Stimulated activated CD4-positive, alpha-beta T cell treated with anti-CD3 and anti-CD28 coated beads, Interleukin-4, amount 100 ng/mL, for 24 hours (primary cell): Measurements from ENCODE around the gene APOBEC2.

ENCODE experiments used
- DNase-seq: peaks from one replicate; pipeline ENCODE4 v3.0.0-alpha.2; 2020

APOBEC2 gene

DNA sequence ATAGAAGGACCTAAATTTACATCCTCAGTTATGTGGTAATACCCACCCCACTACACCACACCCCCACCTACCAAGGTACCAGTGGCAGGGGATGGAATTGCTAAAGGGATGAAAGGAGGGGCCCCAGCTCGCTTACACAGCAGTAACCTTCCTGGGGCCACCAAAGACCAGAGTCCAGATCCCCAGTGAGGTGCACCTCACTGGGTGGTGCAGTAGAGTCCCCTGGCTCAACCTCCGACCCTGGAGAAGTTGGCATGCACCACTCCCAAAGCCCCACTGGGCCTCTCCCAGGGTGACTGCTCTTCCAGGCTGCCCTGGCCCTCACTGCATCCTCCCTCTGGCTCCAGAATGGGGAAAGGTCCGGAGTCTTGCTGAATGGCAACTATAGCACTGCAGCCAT is 14.8 kb upstream of the APOBEC2 start:
- DNase-seq: no peak

DNA sequence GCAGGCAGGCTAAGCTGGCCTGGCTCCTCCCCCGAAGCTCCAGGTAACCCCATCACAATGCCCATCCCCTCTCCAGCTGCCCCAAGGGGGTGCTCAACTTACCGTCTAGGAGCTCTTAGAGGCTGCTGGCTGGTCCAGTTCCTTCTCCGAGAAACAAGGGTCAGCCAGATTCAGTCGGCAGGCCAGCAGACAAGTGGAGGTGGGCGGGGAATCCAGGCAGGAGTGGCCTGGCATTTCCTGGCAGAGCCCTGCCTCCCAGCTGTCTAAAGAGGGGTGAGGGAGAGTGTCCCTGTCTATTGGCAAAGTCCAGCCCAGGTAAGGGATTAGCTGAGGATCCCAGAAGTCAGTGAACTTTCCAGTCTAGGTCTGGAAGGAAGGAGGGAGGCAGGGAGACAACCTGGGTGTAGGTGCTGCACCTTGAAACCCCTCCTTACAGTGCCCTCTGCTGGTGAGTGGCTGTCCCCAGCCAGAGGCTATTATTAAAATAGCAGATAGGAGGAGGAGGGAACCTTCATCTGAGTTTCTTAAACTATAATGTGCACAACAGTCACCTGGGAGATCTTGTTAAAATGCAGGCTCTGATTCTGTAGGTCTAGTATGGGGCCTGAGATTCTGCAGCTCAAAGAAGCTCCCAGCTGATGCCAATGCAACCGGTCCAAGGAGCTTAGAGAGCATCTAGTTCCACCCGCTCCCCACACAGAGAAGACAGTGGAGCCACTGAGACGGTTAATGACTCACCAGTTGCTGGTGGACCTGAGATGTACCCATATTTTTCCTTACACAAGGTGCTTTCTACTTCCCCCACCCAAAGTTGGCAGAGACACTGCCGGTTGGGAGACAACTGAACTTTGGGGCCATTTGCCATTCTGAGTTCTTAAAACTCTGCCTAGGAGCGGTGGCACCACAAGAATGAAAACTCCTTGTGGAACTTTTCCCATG is 13.7 kb upstream of the APOBEC2 start, which contains the start of gene UNC5CL:
Gene UNC5CL, minus strand, starts transcription at position 162 of the 939 bp plus-strand sequence. CDS start 4,147 bp downstream, outside the sequence.
- peak; percentile 61 for DNase-seq

DNA sequence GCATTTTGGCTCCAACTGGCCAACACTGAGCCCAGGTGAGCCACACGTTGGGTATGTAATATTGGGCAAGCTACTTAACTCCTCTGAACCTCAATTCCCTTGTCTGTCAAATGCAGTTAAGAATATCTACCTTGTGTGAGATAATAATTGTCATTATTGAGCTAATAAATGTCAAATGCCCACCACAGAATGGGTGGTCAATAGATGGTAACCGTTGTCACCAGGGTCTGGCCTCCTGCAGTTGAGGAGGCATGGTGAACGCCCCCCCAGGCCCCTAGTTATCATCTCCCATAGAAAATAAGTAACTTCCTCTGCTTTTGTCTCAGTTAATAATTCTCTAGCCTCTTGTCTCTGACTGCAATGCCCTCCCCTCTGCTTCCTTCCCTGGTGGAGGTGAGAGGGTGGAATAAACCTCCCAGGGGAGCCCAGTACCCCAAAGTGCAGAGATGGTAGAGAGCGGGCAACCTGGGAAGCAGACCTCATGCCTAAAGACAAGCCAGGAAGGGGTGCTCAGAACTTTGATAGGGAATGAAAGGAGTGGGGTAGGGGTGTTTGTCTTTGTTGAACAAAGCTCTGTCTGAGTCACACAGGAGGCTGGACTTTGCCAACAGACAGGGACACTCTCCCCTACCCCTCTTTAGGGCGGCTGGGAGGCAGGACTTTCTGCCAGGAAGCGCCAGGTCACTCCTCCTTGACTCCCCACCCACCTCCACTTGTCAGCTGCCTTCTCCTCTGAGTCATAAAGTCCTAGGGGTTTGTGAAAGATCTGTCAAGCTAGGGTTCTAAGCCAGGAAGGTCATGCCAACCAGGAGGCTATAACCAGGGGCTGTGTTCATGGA is 12.7 kb upstream of the APOBEC2 start:
- no peak for DNase-seq

DNA sequence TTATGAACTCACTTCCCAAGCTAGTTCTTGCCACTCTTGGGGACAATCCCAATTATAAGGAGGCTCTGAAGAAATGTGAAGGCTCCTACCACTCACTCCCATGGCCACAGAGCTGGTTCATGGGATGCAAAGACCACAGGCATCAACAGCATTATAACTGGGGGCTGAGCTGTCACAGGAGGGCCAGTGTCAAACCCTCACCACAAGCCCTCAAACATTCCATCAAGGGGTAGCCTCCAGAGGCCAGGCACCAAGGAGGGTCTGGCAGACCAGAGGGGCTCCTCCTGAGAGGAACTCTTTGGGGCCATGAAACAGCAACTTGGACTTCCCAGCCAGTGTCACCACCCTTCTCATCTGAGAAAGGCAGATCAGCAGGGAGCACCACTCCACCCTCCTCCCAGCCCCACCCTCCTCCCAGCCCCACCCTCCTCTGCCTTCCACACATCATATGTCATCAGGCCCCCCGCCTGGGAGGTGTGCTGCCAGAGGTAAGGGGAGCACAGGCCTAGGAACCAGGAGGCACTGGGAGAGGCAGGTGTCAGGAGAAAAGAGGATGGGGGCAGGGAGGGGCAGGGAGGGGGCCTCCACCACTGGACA is 12.0 kb upstream of the APOBEC2 start:
- DNase-seq: no peak

DNA sequence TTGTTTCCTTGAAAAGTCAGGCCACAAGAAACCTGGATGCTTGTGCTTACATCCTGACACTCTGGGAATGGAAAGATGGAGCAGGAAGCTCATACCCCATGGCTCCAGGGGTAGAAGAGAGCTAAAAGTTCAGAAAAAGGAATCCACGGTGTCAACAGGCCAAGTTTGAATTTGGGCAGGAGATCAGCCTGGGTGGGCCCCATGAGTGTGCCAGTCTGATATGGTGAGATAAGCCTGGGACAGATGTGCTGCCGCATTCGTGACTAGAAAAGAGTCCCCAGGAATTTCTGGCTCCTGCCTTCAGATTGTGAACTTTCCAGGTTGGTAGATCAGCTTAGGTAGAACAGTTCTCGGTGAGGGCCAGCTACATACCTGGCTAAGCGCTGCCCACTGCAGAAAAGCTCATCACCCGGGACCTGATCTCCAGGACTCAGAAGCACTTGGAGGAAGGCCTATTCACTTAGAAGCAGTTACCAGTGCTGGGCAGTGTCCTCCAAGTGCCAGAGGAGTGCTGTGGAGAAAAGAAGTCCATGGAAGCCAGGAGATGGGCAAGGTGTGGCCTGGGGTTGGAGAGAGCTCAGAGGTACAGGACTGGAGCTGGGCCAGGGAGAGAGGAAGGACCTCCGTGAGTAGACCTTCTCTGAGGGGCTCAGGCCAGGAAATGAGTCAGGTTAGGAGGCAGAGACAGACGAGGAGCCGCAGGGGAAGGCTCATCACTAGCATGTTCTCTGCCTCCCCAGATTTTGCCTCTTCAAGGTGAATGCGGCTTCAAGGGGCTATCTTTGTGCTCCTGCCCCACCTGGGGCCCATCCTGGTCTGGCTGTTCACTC is 10.6 kb upstream of the APOBEC2 start, which contains the start of gene TSPO2:
Gene TSPO2, plus strand, starts transcription at position 242 of the 830 bp plus-strand sequence. Its CDS starts 519 bp downstream, at position 761.
- DNase-seq: no peak

DNA sequence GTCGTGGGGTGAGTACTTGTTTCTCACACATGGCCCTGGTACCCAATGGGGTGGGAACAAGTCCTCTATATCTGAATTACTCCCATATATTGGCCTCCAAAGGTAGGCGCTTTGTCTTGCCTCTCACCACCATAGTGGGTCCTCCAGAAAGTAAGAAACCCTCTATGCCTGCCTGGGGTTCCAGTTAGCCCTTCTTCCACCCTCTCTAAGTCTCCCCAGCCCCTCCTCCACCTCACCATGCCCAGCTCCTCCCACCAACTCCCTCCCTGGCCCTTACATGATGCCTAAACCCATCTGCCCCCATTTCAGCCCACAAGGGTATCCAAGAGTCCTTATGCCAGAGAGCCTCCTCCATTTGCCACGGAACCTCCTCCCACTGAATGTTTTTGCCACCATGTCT is 9.9 kb upstream of the APOBEC2 start:
- no peak for DNase-seq

DNA sequence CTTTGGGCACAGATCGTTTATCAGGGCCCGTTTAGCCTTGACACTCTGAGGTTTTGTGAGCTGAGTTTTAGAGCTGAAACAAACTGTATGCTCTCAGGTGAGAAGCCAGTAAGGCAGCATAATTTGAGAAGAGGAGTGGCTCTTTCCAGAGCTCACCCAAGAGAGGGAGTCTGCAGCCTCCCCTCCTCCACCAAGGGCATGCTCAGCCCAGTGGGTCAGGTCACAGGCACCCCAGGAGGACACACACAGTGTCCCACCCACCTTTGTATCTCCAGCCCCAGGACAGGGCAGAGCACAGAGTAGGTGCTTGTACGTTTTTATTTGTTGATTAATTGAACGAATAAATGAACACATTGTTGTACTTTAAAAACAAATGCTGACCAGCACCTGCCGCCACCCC is 7.3 kb upstream of the APOBEC2 start:
- DNase-seq: no peak

DNA sequence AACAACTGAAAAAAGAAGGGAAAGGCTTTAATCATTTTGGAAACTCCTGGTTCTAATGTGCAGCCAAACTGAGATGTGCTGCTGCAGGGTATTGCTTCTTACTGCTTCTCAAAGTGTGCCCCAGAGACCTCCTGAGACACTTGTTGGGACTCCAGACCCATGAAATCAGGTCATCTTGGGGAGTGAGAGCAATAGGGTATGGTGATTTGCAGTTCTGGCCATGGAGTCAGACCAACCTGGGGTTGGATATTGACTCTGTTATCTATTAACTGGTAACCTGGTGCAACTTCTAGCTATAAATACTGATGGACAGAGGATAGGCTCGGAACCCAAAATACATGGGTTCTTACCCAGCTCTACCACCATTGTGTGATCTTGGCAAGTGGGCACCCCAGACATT is 6.9 kb upstream of the APOBEC2 start:
- no peak for DNase-seq

DNA sequence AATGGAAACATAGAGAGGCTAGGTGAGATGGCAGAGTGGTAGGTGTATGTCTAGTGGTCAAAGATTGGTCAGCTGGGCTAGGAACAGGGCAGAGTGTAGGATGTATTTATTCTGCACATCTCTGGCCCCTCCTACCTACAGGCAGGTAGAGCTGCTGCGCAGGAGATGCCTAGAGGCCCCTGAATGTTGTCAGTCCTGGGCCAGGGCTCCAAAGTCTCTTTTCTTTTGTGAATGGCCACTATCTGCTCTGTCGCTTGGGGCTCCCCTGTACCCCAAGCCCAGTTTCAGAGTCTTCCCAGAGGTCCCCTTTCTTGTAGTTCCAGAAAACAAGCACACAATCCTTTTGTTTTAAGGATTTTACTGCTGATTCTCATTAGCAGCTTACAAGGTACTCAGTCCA is 5.7 kb upstream of the APOBEC2 start:
- DNase-seq: no peak

DNA sequence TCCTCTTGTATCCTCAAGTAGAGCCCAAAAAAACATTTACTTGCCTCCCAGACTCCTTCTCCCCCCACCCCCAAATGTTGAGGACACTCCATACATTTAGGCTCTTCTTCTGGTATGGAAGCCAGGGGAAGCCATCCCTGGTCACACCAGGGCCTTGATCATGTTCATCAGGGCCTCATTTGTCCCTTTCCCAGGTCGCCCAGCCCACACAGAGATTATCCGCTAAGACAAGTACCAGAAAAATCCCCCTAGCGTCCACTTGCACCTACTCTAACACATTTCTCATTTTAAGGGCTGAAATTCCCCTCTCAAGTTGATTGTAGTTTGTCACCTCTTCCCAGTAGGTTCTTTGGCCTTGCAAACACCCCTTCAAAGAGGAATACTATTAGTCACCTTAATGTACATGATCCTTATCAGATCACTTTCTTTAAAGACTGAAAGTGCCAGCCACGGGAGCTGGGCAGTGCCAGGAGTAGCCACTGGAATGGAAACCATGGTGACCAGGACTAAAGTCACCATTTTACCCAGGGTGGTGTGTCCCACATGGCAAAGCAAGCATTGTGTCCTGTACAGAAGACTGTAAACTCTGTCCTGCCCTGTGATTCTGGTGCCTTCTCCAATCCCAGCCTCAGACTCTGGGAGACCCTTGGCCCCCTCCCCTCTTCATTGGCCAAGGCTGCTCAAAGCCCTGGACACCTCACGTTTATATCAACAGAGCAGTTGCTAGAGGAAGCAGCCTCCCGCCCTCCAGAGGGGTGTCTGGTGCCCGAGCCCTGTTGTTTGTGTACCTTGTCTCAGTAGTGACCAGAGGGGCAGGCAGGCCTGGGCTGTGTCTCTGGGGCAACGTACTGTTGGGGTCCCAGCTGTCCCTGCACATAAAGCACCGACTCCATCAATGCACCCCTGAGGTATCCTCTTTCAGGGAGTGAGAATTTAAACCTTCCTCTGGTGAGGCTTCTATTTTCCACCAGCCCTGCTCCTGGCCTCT is 5.0 kb upstream of the APOBEC2 start:
- no peak for DNase-seq

DNA sequence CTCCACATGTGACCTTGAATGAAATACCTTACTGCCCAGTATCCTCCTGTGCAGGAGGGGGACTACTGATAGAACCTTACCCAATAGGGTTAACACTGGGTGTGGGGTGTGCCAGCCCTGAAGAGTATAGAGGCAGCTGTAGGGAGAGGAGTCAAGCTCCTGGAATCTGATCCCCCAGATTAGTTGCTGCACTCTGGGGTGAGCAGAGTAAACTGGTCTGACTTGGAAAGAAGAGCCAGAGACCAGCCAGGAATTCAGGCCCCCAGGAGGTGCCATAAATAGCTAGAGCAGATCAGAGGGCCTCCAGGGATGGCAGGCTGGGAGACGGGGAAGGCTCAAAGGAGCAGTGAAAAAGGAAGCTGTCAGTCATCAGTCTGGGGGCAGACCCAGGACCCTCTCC is 3.5 kb upstream of the APOBEC2 start:
- no peak for DNase-seq

DNA sequence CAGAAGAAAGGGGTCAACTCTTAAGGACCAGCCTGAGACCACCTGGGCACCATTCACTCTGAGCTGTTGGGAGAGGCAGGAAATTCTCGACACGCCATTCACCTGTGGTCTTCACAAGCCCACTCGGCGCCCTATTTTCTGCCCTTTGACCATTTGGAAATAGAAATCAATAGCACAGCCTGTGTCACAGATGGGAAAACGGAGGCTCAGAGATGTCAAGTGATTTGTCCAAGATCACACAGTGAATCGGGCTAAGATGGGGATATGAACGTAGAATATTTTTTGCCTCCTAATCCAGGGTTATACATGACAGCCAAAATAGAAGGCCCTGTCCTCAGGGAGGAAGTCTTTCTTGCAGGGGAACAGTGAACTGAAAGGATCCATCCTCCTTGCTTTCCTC is 3.0 kb upstream of the APOBEC2 start:
- DNase-seq: no peak

DNA sequence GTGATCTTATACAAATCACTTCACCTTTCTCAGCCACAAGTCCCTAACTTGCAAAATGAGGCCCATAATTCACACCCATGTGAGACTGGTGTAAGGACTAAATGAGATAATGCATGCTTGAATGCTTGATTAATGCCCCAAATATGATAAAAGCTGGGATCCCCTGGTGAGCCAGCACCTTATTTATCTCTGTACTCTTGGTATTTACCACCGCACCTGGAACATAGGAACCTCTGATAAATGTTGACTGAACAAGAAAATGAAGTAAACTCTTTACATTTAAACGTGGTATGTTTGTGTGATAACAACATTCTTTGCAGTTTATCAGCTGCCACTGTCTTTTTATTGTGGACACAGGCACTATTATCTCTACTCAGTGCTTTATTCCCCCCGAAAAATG is 2.5 kb upstream of the APOBEC2 start:
- no peak for DNase-seq

DNA sequence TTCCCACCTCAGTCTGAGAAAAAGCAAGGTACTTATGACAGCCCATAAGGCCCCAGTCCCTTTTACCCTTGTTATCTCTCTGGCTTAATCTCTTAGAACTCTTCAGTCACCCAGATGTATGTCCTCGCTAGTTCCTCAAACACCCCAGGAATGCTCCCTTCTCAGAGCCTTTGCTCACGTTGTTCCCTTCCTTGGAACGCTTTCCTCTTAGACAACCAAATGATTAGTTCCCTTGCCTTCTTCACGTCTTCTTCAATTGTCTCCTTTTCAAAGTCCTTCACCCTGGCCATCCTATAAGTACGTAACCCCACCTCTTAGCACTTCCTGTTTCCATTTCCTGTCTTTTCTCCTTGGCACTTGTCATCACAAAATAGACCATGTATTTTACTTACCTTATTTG is 1.1 kb upstream of the APOBEC2 start:
- no peak for DNase-seq

DNA sequence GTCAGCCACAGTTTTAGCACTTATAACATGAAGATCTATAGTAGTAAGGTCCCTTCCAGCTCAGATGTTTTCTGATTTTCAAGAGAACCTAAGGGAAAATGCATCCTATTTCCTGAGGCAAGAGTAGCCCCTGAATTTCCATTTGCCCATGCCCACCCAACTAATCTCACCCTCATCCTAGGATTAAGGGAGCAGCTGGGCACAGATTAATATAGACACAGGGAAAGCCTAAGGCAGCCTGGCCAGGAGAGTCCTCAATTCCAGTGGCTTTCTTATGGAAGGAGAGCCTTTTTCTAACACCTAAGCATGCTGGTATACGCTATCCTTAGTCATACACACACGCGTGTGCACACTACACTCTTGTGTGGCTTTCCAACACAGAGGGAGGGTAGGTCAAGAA is 1.5 kb downstream of the APOBEC2 start:
- no peak for DNase-seq

DNA sequence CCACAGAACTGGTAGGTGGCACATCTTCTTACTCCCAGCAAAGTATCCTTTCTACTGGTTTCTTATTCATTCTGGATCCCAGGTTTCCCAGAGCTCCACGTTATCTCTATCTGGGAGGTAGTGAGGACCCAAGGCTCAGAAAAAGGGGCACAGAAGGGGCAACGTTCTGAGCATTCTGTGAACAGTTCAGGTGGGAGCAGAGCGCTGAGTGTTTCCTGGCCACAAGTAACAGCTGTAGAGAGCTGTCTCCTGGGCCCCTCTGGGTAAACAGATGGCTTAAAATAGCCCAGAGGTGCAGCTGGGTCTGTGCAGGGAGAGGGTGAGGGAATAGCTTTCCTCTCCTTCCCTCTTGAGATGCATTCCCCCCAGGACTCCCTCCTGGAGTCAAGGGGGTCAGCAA is 2.1 kb downstream of the APOBEC2 start:
- no peak for DNase-seq

DNA sequence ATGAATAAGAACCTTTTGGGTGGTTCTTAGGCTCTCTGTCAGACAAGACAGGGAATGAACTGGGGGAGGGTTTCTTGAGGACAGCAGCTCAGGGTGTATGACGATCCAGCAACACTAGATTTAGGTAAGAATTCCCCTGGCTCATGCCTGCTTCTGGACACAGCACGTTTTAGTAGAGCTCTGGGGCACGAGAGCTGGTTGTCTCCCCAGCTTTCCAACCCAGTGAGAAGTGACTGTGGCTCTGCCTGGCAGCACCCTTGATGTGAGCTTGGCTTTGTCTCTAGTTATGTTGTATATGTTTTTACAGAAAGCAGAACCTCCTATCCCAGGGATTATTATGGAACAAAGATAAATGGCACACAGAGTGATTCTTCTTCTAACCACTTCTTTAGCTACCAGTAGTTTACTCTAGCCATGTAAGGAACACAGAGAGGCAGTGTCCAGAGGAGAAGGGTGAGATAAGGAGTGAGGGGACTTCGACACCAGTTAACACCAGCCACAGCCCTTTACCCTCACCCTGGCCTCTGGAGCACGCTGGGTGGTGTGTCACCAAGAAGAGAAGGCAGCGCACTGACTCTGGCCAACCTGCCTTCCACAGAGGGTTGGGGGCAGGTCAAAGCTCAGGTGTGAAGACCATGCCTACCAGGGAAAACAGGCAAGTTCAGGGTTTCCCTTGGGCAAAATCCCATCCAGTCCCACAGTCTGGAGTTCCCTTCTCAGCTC is 3.9 kb downstream of the APOBEC2 start:
- no peak for DNase-seq

DNA sequence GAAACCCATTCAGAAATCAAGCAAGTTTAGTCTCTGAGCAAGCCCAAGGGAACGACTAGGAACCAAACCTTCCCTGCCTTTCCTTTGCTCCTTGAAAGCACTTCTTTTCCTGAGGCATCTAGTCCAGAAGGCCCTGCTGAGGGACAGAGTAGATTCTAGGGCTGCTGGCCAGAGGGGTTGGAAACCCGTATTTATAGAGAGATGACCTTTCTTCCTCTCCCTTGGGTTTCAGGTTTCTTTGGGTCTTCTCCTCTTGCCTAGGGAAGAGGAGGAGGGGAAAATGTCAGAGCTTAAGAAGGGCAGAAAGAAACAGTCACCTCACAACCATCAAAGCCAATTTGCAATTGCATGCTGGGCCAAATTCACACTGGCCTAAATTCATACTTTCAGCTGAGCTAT is 5.8 kb downstream of the APOBEC2 start:
- no peak for DNase-seq

DNA sequence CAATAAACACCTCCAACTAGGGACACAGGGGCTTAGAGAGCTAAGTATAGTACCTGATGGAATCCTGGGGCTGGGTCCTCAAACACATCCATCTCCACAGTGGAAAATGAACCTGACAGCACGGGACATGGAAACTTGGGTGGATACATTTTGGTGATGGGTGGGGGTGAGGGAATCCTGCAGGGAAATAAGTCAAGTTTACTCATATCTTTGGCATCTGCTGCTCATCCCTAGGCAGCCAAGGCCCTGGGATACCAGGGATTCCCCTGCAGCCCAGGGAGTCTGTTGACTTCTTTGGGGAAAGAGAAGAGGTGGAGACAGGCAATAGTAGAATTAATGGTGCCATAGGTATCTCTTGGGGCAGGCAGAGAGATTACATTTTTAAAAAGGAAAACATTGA is 6.6 kb downstream of the APOBEC2 start:
- no peak for DNase-seq

DNA sequence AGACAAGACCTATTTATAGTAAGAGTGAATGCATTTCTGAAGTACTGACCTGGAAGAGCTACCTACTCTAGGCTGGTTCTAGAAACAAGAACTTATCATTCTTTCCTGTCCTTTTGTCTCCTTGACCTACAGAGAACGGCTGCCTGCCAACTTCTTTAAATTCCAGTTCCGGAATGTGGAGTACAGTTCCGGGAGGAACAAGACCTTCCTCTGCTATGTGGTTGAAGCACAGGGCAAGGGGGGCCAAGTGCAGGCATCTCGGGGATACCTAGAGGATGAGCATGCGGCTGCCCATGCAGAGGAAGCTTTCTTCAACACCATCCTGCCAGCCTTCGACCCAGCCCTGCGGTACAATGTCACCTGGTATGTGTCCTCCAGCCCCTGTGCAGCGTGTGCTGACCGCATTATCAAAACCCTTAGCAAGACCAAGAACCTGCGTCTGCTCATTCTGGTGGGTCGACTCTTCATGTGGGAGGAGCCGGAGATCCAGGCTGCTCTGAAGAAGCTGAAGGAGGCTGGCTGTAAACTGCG is 8.3 kb downstream of the APOBEC2 start:
- no peak for DNase-seq
